ENCODE measurements around the gene TBC1D10A.

DNA sequence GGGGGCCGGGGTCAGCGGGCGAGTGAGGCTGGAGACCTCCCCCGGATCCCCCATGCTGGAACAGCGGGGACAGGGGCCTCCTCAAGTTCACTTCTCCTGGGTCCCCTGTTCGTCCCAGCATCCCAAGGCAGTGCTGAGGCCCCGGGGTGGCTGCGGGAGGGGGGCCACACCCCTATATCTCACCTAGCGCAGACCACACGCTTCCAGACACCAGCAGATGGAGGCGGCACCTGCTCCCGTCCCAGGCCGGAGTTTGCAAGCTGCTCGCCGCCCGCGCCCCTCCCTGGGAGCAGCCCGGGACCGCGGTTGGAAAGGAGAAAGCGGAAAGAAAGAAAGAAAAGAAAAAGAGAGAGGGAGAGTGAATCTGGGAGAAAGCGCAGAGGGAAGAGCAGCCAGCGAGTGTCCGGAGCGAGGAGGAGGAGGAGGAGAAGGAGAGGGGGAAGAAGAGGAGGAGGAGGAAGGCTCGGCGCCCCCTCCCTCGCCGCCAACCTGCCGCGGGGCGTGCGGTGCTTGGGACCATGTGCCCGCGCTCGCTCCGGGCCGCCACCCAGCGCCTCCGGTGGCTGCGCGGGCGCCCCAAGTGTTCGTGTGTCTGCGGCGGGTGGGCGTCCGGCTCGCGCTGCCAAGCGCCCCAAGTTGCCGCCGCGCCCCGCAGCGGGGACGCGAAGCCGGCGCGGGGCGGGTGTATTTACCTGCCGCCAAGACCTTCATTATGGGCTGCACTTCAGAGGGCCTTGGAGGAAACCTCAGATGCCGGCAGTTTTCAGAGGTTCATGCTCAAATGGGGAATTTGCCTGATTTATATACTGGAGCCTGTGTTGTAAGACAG is 80.5 kb downstream of the TBC1D10A start, which contains the start of gene LIF:
- TF ChIP-seq, protein P1, sequence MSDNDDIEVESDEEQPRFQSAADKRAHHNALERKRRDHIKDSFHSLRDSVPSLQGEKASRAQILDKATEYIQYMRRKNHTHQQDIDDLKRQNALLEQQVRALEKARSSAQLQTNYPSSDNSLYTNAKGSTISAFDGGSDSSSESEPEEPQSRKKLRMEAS (IDR thresholded peaks at IDR 0.05) = no peak
- no peak for TF ChIP-seq EP300 (IDR thresholded peaks at IDR 0.05; ENCODE audit: borderline replicate concordance)
- no peak for TF ChIP-seq CEBPB (IDR thresholded peaks at IDR 0.05)
- TF ChIP-seq ZBTB7A (IDR thresholded peaks at IDR 0.05; ENCODE audit: low read depth) = no peak
- no peak for TF ChIP-seq TCF12 (IDR thresholded peaks at IDR 0.05; ENCODE audit: low read depth)
- no peak for TF ChIP-seq RAD21 (IDR thresholded peaks at IDR 0.05; ENCODE audit: low read depth)
- no peak for TF ChIP-seq TEAD4 (IDR thresholded peaks at IDR 0.05)
- no peak for TF ChIP-seq NFIC (IDR thresholded peaks at IDR 0.05)
- TF ChIP-seq TAF1 (IDR thresholded peaks at IDR 0.05; ENCODE audit: low read depth) = no peak
- TF ChIP-seq YY1 (IDR thresholded peaks at IDR 0.05; ENCODE audit: low read depth) = no peak
- no peak for TF ChIP-seq FOXM1 (IDR thresholded peaks at IDR 0.05; ENCODE audit: borderline replicate concordance, low read depth)
- no peak for TF ChIP-seq EGR1 (IDR thresholded peaks at IDR 0.05)
- TF ChIP-seq, protein P2, sequence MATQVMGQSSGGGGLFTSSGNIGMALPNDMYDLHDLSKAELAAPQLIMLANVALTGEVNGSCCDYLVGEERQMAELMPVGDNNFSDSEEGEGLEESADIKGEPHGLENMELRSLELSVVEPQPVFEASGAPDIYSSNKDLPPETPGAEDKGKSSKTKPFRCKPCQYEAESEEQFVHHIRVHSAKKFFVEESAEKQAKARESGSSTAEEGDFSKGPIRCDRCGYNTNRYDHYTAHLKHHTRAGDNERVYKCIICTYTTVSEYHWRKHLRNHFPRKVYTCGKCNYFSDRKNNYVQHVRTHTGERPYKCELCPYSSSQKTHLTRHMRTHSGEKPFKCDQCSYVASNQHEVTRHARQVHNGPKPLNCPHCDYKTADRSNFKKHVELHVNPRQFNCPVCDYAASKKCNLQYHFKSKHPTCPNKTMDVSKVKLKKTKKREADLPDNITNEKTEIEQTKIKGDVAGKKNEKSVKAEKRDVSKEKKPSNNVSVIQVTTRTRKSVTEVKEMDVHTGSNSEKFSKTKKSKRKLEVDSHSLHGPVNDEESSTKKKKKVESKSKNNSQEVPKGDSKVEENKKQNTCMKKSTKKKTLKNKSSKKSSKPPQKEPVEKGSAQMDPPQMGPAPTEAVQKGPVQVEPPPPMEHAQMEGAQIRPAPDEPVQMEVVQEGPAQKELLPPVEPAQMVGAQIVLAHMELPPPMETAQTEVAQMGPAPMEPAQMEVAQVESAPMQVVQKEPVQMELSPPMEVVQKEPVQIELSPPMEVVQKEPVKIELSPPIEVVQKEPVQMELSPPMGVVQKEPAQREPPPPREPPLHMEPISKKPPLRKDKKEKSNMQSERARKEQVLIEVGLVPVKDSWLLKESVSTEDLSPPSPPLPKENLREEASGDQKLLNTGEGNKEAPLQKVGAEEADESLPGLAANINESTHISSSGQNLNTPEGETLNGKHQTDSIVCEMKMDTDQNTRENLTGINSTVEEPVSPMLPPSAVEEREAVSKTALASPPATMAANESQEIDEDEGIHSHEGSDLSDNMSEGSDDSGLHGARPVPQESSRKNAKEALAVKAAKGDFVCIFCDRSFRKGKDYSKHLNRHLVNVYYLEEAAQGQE (IDR thresholded peaks at IDR 0.05; ENCODE audit: low read depth) = no peak
